Endothelial cell of umbilical vein (primary cell): ENCODE measurements around the gene FTSJ3. TPM values are rescaled to one million over a fixed set of nuclear protein-coding genes. Genes with fewer than 3 reads are reported as not detected.
"Not testable (repeated sequence)": the region's sequence is repeated elsewhere in the genome, so short reads cannot be mapped to it uniquely, and the experiment has no call there.

Source experiments
- BruUV-seq: library from RNA; stranded (reverse); fragments of 400-500 nt; replicated peaks from 2 replicates; lab custom pipeline; 2021; lab: Mats Ljungman, UMichigan
- CTCF ChIA-PET: fragments of 300-600, 350-600 bp; sonication (Branson Sonifier 250); formaldehyde crosslinking; loops from one replicate; lab custom pipeline; 2021; ENCODE audit warnings: antibody characterized with exemption, inconsistent platforms; lab: Charles Lee
- POLR2A ChIA-PET: fragments of 300-600, 350-600 bp; sonication (Branson Sonifier 250); formaldehyde crosslinking; loops from one replicate; lab custom pipeline; 2021; ENCODE audit warnings: antibody characterized with exemption, inconsistent platforms; lab: Charles Lee
- DNase-seq: peaks from one replicate; pipeline ENCODE4 v3.0.0-alpha.2; 2011; ENCODE audit warnings: low read depth, low spot score
- FAIRE-seq: peaks from 2 replicates; lab custom pipeline; 2011; peaks lifted over from hg19 to GRCh38; lab: Jason Lieb, UNC
- H2AFZ ChIP-seq: 2 replicates; pipeline ENCODE4 v1.6.0; 2012; ENCODE audit warnings: low read depth, low read length, control low read depth, inconsistent platforms
- H3K27ac ChIP-seq: 2 replicates; pipeline ENCODE4 v1.5.1; 2011; ENCODE audit warnings: low read depth, mild to moderate bottlenecking, control low read depth, low read length, moderate library complexity; ENCODE audit not compliant: insufficient read depth
- H3K27me3 ChIP-seq, 2 experiments: 2 replicates each; pipeline versions ENCODE4 v1.6.0 to v1.6.1; 2011; ENCODE audit warnings: low read length in 2 of 2, mixed read lengths in 1 of 2; ENCODE audit not compliant: control insufficient read depth in 2 of 2, insufficient read depth in 2 of 2
- H3K36me3 ChIP-seq, 2 experiments: 2 replicates in 1 of 2; 3 replicates in 1 of 2; pipeline ENCODE4 v1.5.1; 2011; ENCODE audit warnings: low read length in 2 of 2, mild to moderate bottlenecking in 1 of 2, moderate library complexity in 1 of 2; ENCODE audit not compliant: control insufficient read depth in 2 of 2, insufficient read depth in 2 of 2; ENCODE audit errors: extremely low read depth in 1 of 2
- H3K4me1 ChIP-seq: 3 replicates; pipeline ENCODE4 v1.5.1; 2011; ENCODE audit warnings: mild to moderate bottlenecking, low read length; ENCODE audit not compliant: control insufficient read depth, insufficient read depth; ENCODE audit errors: extremely low read depth
- H3K4me2 ChIP-seq: 2 replicates; pipeline ENCODE4 v1.6.1; 2011; ENCODE audit warnings: low read length, control low read depth, mixed read lengths; ENCODE audit not compliant: insufficient read depth
- H3K4me3 ChIP-seq, 3 experiments: fragments of 200-600 bp in 1 of 3; sonication (generic), shearing (Covaris generic) in 1 of 3; replicated peaks in 1 of 3; 2 replicates each; pipeline ENCODE4 v1.5.1; 2011 to 2016; ENCODE audit warnings: control low read depth in 3 of 3, low read length in 3 of 3, mild to moderate bottlenecking in 2 of 3, inconsistent platforms in 1 of 3, low read depth in 1 of 3, moderate library complexity in 1 of 3; ENCODE audit not compliant: insufficient read depth in 1 of 3
- H3K79me2 ChIP-seq: 2 replicates; pipeline ENCODE4 v1.6.0; 2012; ENCODE audit warnings: low read length, inconsistent platforms; ENCODE audit not compliant: control insufficient read depth, insufficient read depth
- H3K9ac ChIP-seq: replicated peaks from 2 replicates; pipeline ENCODE3; 2011; ENCODE audit warnings: low read length, control low read depth; ENCODE audit not compliant: insufficient read depth; ENCODE audit errors: extremely low read depth
- H3K9me1 ChIP-seq: replicated peaks from 3 replicates; pipeline ENCODE4 v1.6.0; 2011; ENCODE audit warnings: mild to moderate bottlenecking, low read length; ENCODE audit not compliant: control insufficient read depth, insufficient read depth; ENCODE audit errors: extremely low read depth
- H3K9me3 ChIP-seq: replicated peaks from 2 replicates; pipeline ENCODE4 v1.5.1; 2012; ENCODE audit warnings: low read length, inconsistent platforms; ENCODE audit not compliant: control insufficient read depth, insufficient read depth
- H4K20me1 ChIP-seq: replicated peaks from 2 replicates; pipeline ENCODE3; 2011; ENCODE audit warnings: mild to moderate bottlenecking, low read length; ENCODE audit not compliant: control insufficient read depth, insufficient read depth; ENCODE audit errors: extremely low read depth
- CTCF ChIP-seq, 2 donors: IDR thresholded peaks; 1 replicate in 1 of 2; 2 replicates in 1 of 2; pipeline ENCODE4 v1.5.1; 2011; ENCODE audit warnings: low read length in 2 of 2, mild to moderate bottlenecking in 2 of 2, moderate library complexity in 2 of 2, control low read depth in 1 of 2, inconsistent platforms in 1 of 2, low read depth in 1 of 2; ENCODE audit not compliant: insufficient read depth in 1 of 2; ENCODE audit errors: extremely low read depth in 1 of 2
- dilution Hi-C: fragments of 300-500 bp; cut with MboI; formaldehyde crosslinking; loops from one replicate; pipeline ENCODE4 v1.15.0; 2019; ENCODE audit warnings: low sequenced_read_pairs; ENCODE audit not compliant: extremely low pct_ligation_motif_present
- intact Hi-C: fragments of 100-400 bp; cut with micrococcal nuclease; formaldehyde crosslinking; loops from one replicate; pipeline ENCODE4 v1.10.0; 2022
- polyA plus RNA-seq, 4 experiments: library from polyadenylated mRNA; depleted of rRNA in 3 of 4; stranded (reverse) in 3 of 4; unstranded in 1 of 4; fragments of >200 nt; gene quantifications; 2 replicates each; pipeline versions ENCODE4 v1.2.1 to v1.2.3, GENCODE V29; 2011 to 2012; ENCODE audit warnings: missing spikeins in 1 of 4
- total RNA-seq: library from RNA; stranded (reverse); gene quantifications from 2 replicates; pipeline ENCODE4 v1.2.3, GENCODE V29; 2021

The FTSJ3 gene
- total and polyA plus RNA-seq, 2 donors (not counting 3 experiments of a cell fraction or from before 2014, with no cell fraction given) = 42.1 to 60.2 TPM

DNA sequence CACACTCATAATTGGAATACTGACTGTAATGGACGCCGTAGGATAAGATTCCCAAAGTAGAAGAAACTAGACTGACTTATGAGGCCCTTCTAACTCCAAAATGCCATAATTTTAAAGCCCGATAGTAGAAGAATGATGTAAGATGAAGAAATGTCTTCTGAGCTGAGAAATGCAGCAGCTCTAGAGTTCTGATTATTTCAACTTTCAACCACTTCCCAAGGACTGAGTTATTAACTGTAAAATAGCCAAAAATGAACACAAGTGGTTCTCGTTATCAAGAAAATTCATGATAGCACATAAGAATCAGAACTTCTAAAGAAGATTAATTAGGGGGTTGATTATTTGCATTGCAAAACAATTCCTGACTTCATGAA, 42.8 kb upstream of the FTSJ3 start:
- H3K27ac ChIP-seq, BruUV-seq, POLR2A ChIA-PET, dilution Hi-C loops, H4K20me1 ChIP-seq, H3K9me1 ChIP-seq, FAIRE-seq, H3K4me3 ChIP-seq, H3K79me2 ChIP-seq, H3K27me3 ChIP-seq, H3K9me3 ChIP-seq, H3K4me2 ChIP-seq, H3K4me1 ChIP-seq, H2AFZ ChIP-seq, intact Hi-C loops, H3K36me3 ChIP-seq, DNase-seq, H3K9ac ChIP-seq: not testable (repeated sequence)
- CTCF ChIA-PET = interaction anchor here (0.9 to 1.1 kb wide), 2 partner anchors 10 to 21 kb away, joined by 4 to 6 read pairs; no protein-coding TSS in a partner anchor

GRCh38 chr17:63869491-63870291, 42.2 kb upstream of the FTSJ3 start:
- H3K36me3 ChIP-seq, H3K4me3 ChIP-seq, H3K27me3 ChIP-seq, H3K79me2 ChIP-seq, H2AFZ ChIP-seq, POLR2A ChIA-PET, BruUV-seq, H4K20me1 ChIP-seq, FAIRE-seq, H3K4me1 ChIP-seq, H3K9ac ChIP-seq, H3K4me2 ChIP-seq, H3K27ac ChIP-seq, H3K9me3 ChIP-seq, H3K9me1 ChIP-seq, intact Hi-C loops, dilution Hi-C loops, DNase-seq: not testable (repeated sequence)
- peak in 1 of 2 donors; percentile 12 for TF ChIP-seq CTCF (IDR thresholded peaks at IDR 0.05; ENCODE audit: extremely low read depth in 1 of 2, insufficient read depth in 1 of 2, low read depth in 1 of 2, low read length in 2 of 2)
- CTCF ChIA-PET = interaction anchor here (0.9 to 1.1 kb wide), 2 partner anchors 9 to 21 kb away, joined by 4 to 6 read pairs; no protein-coding TSS in a partner anchor

- H3K9ac ChIP-seq, H2AFZ ChIP-seq, H3K4me2 ChIP-seq, H3K27ac ChIP-seq, H3K9me3 ChIP-seq, H3K4me1 ChIP-seq, dilution Hi-C loops, H3K27me3 ChIP-seq, H3K9me1 ChIP-seq, DNase-seq, FAIRE-seq, H3K36me3 ChIP-seq, H4K20me1 ChIP-seq, H3K4me3 ChIP-seq, intact Hi-C loops, BruUV-seq, H3K79me2 ChIP-seq: not testable (repeated sequence)
- ChIA-PET CTCF (interaction anchor here (0.7 to 2.4 kb wide), 15 partner anchors 8 to 263 kb away, joined by 3 to 19 read pairs (median 5); partner anchors contain the start of gene GH2), POLR2A (interaction anchor here (0.8 kb wide), 1 partner anchor 124 kb away, joined by 3 read pairs; no protein-coding TSS in a partner anchor)
Measured at GRCh38 chr17:63866625-63867024, 39.2 kb upstream of the FTSJ3 start.
